Prostate gland (tissue), 2 donors: ENCODE measurements around the gene BTBD2. TPM values are rescaled to one million over a fixed set of nuclear protein-coding genes. Genes with fewer than 3 reads are reported as not detected.

Experiments used
- DNase-seq: peaks from one replicate; pipeline ENCODE4 v3.0.0-alpha.2; 2019; ENCODE audit warnings: low spot score
- H3K27ac ChIP-seq, 2 donors: fragments of 200-600 bp; sonication (generic); 2 replicates each; pipeline ENCODE4 v1.5.1; 2017 to 2019
- H3K27me3 ChIP-seq: fragments of 200-600 bp; sonication (generic); replicated peaks from 2 replicates; pipeline ENCODE4 v1.5.1; 2019; ENCODE audit not compliant: insufficient read depth
- H3K36me3 ChIP-seq, 2 donors: fragments of 200-600 bp; sonication (generic); 1 replicate in 1 of 2; 2 replicates in 1 of 2; pipeline versions ENCODE4 v1.5.1 to v1.8.1; 2017 to 2019
- H3K4me1 ChIP-seq: fragments of 200-600 bp; sonication (generic); replicated peaks from 2 replicates; pipeline ENCODE4 v1.5.1; 2019
- H3K4me3 ChIP-seq, 2 donors: fragments of 200-600 bp; sonication (generic); 2 replicates each; pipeline ENCODE4 v1.5.1; 2017 to 2019
- H3K9me3 ChIP-seq: fragments of 200-600 bp; sonication (generic); 2 replicates; pipeline ENCODE4 v1.5.1; 2017
- POLR2A ChIP-seq: fragments of 450-650 bp; IDR thresholded peaks from one replicate; pipeline ENCODE4 v1.6.1; 2016; ENCODE audit warnings: antibody characterized with exemption, mild to moderate bottlenecking
- POLR2AphosphoS5 ChIP-seq: sonication (generic); formaldehyde crosslinking; IDR thresholded peaks from one replicate; pipeline ENCODE4 v1.6.1; 2017; ENCODE audit warnings: antibody characterized with exemption
- WGBS: methylation state at CpG from one replicate; pipeline ENCODE4 v1.1.5; 2018; 5-methylcytosine and 5-hydroxymethylcytosine counted together
- intact Hi-C: fragments of 100-400 bp; cut with DNase I; formaldehyde crosslinking; loops from one replicate; pipeline ENCODE4 v1.14.2; 2022
- total RNA-seq, 2 donors: library from RNA; depleted of rRNA; stranded (reverse); fragments of >200 nt; gene quantifications; one replicate each; pipeline ENCODE4 v1.1.0, GENCODE V29; 2016
- TF ChIP-seq, protein P1 (sequence below), 4 experiments: fragments of 200-600 bp in 2 of 4; fragments of 450-650 bp in 2 of 4; sonication (generic) in 2 of 4; IDR thresholded peaks; 1 replicate in 3 of 4; 2 replicates in 1 of 4; pipeline ENCODE4 v1.5.1; 2016 to 2019; ENCODE audit warnings: antibody characterized with exemption in 4 of 4, mild to moderate bottlenecking in 2 of 4, moderate library complexity in 2 of 4

BTBD2 gene
- total RNA-seq, 2 donors from 2014 or later, result 116 to 136 TPM

DNA sequence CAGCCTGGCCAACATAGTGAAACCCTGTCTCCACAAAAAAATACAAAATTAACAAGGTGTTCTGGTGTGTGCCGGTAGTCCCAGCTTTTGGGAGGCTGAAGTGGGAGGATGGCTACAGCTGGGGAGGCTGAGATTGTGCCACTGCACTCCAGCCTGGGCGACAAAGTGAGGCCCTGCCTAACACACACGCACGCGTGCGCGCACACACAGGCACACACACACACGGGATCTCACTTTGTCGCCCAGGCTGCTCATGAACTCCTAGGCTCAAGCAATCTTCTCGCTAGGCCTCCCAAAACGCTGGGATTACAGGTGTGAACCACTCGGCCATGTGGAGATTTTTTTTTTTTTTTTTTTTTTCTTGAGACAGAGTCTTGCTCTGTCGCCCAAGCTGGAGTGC is 3.2 kb upstream of the BTBD2 start:
- Histone ChIP-seq H3K9me3 (no peaks in the 10 kb centered on the region), H3K4me1 (no peaks in the 10 kb centered on the region), H3K27ac (no peak overlapping the region), H3K27me3 (no peaks in the 10 kb centered on the region), H3K36me3 (no peaks in the 10 kb centered on the region), H3K4me3 (no peak overlapping the region)
- no peak for DNase-seq
- WGBS, result 90% methylated on average over 13 of the region's 13 CpGs
- intact Hi-C loops, result loop anchor here (2.0 kb wide), 1 partner anchor 50 kb away; no protein-coding TSS in a partner anchor
- TF ChIP-seq POLR2A (no peak), POLR2AphosphoS5 (no peak)
- TF ChIP-seq, protein P1, sequence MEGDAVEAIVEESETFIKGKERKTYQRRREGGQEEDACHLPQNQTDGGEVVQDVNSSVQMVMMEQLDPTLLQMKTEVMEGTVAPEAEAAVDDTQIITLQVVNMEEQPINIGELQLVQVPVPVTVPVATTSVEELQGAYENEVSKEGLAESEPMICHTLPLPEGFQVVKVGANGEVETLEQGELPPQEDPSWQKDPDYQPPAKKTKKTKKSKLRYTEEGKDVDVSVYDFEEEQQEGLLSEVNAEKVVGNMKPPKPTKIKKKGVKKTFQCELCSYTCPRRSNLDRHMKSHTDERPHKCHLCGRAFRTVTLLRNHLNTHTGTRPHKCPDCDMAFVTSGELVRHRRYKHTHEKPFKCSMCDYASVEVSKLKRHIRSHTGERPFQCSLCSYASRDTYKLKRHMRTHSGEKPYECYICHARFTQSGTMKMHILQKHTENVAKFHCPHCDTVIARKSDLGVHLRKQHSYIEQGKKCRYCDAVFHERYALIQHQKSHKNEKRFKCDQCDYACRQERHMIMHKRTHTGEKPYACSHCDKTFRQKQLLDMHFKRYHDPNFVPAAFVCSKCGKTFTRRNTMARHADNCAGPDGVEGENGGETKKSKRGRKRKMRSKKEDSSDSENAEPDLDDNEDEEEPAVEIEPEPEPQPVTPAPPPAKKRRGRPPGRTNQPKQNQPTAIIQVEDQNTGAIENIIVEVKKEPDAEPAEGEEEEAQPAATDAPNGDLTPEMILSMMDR (IDR thresholded peaks at IDR 0.05), result no peak

DNA sequence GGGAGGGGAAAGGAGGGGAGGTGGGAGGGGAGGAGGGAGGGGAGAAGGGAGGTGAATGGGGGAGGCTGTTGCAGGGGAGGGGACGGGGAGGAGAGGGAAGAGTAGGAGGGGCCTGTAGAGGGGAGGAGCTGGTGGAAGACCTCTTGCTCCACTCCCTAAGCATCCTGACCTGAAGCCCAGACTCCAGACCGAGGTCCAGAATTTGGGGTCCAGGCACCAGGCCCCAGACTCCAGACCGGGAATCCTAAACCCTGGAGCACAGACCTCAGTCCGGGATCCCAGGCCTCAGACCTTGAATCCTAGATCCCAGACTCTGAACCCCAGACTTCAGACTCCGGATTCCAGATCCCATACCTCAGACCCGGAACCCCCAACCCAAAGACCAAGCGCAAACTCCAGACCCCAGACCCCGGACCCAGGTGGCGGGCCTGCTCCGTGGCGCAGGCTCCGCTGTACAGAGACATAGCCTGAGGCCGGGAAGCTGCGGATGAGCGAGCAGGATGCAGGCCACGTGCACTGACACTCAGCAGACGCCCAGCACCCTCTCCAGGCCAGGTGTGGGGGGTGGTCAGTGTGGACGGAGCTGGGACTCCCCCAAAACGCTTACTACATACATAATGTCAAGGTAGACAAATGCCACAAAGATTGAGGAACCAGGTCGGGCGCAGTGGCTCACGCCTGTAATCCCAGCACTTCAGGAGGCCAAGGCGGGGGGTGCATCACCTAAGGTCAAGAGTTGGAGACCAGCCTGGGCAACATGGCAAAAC is 710 bp upstream of the BTBD2 start:
- WGBS, result 43% methylated on average over 23 of the region's 23 CpGs
- Histone ChIP-seq H3K27ac (peak overlapping the region; percentile 66 to 72), H3K4me3 (peak overlapping the region; percentile 3 to 30), H3K4me1 (no peaks in the 10 kb centered on the region), H3K36me3 (no peaks in the 10 kb centered on the region), H3K9me3 (no peaks in the 10 kb centered on the region), H3K27me3 (no peaks in the 10 kb centered on the region)
- peak; percentile 75 for DNase-seq
- TF ChIP-seq POLR2AphosphoS5, result no peak
- no peak for TF ChIP-seq POLR2A
- TF ChIP-seq, protein P1 (IDR thresholded peaks at IDR 0.05), result no peak
- intact Hi-C loops, result no loop called here

DNA sequence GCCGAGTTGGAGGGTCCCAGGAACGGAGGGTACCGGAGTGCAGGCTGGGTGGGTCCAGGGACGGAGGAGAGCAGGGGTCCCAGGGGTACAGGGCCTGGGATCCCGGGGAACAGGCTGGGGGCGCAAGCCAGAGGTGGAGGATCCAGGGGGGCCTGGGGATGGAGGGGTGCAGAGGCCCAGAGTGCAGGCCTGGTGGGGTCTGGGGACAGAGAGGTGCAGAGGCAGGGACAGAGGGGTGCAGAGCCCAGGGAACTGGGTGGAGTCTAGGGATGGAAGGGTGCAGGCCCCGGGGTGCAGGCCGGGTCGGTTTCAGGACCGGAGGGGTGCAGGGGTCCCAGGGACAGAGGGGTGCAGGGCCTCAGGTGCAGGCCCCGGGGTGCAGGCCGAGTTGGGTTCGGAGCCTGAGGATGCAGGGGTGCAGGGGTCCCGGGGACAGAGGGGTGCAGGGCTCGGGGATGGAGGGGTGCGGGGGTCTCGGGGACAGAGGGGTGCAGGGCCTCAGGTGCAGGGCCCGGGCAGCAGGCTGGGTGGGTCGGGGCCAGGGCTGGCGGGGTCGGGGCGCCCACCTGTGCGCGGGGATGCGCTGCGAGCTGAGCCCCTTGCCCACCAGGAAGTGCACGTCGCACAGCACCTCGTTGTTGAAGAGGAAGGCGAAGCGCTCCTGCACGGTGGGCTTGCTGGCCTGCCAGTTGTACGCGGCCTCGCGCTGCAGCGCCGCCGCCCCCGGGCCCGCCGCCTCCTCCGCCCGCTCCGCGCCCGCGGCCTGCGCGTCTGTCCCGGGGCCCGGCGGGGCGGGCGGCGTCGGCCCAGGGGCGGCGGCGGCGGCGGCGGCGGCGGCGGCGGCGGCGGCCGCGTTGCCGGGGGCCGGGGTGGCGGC is 545 bp downstream of the BTBD2 start:
- TF ChIP-seq POLR2AphosphoS5 (no peak), POLR2A (no peak)
- TF ChIP-seq, protein P1 (IDR thresholded peaks at IDR 0.05), result no peak
- Histone ChIP-seq H3K27ac (peak overlapping the region; percentile 49 to 67), H3K9me3 (no peaks in the 10 kb centered on the region), H3K36me3 (no peaks in the 10 kb centered on the region), H3K27me3 (no peaks in the 10 kb centered on the region), H3K4me1 (no peaks in the 10 kb centered on the region), H3K4me3 (peak overlapping the region; percentile 69)
- WGBS, result 8% methylated on average over 30 of the region's 74 CpGs
- DNase-seq, result no peak
- intact Hi-C loops, result no loop called here

DNA sequence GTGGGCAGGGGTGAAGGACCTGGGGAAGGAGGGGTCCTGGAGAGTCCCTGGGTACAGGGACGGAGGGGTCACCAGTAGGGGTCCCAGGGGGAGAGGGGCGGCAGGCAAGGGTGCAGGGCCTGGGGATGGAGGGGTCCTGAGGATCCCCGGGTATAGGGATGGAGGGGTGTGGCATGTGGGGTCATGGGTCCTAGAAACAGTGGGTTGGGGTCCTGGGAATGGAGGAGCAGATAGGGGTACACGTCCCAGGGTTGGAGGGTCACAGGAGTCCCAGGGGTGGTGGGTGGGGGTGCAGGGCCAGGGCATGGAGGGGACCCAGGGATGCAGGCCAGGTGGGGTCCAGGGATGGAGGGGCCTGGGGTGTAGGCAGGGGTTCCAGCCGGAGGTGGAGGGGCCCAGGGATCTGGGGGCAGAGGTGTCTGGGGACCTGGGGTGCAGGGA is 1.4 kb downstream of the BTBD2 start:
- Histone ChIP-seq H3K27me3 (no peaks in the 10 kb centered on the region), H3K36me3 (no peaks in the 10 kb centered on the region), H3K4me3 (peak overlapping the region; percentile 69), H3K9me3 (no peaks in the 10 kb centered on the region), H3K27ac (peak overlapping the region in 1 of 2 donors; percentile 49), H3K4me1 (no peaks in the 10 kb centered on the region)
- intact Hi-C loops, result no loop called here
- TF ChIP-seq, protein P1 (IDR thresholded peaks at IDR 0.05), result no peak
- no peak for TF ChIP-seq POLR2AphosphoS5
- TF ChIP-seq POLR2A, result no peak
- no peak for DNase-seq
- 63% methylated on average over 5 of the region's 5 CpGs for WGBS
